Adrenal gland (tissue), 5 donors: ENCODE data around the gene PDE7B.

Source experiments
- POLR2A ChIP-seq, 2 donors: fragments of 450-650 bp; IDR thresholded peaks; one replicate each; pipeline ENCODE4 v1.6.1; 2017; ENCODE audit warnings: antibody characterized with exemption in 2 of 2, mild to moderate bottlenecking in 2 of 2, moderate library complexity in 1 of 2
- TF ChIP-seq, protein P1 (sequence below), 6 experiments: fragments of 450-650 bp in 4 of 6; fragments of 200-600 bp in 2 of 6; sonication (generic) in 1 of 6; IDR thresholded peaks; 1 replicate in 5 of 6; 2 replicates in 1 of 6; pipeline versions ENCODE4 v1.5.1 to v1.8.0; 2016 to 2021; ENCODE audit warnings: antibody characterized with exemption in 6 of 6, mild to moderate bottlenecking in 2 of 6, moderate library complexity in 1 of 6
- donor health status: DM: no; HTN: no; CAD: no.

DNA sequence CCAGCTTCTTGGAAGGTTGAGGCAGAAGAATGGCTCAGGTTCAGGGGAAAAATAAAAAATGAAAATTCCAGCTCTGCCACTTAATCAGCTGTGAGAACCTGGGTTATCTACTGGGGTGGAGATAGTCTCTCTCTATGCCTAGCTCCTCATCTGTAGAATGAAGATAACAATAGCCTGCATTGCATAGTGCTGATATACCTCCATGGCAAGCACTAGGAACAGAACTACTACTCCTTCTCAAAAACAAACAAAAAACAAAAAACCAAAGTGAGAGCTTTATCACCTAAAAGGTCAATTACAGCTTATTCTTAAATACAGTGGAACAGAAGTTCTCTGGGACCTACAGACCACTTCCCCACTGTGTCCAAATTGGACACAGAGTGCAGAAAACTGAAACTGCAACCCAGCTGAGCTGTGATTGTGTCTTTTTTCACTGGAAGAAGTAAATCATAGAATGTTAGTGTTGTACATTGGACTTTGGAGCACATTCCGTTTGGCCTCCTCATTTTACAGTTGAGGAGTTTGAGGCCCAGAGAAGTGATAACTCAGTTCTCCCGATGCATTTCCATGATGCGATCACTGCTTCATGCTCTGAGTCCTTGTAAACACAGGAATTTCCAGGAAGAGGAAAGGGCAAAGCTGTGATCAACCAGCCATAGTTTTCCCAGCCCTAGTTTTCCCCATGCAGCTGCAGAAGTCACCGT is 375.3 kb downstream of the PDE7B start:
- TF ChIP-seq, protein P1, sequence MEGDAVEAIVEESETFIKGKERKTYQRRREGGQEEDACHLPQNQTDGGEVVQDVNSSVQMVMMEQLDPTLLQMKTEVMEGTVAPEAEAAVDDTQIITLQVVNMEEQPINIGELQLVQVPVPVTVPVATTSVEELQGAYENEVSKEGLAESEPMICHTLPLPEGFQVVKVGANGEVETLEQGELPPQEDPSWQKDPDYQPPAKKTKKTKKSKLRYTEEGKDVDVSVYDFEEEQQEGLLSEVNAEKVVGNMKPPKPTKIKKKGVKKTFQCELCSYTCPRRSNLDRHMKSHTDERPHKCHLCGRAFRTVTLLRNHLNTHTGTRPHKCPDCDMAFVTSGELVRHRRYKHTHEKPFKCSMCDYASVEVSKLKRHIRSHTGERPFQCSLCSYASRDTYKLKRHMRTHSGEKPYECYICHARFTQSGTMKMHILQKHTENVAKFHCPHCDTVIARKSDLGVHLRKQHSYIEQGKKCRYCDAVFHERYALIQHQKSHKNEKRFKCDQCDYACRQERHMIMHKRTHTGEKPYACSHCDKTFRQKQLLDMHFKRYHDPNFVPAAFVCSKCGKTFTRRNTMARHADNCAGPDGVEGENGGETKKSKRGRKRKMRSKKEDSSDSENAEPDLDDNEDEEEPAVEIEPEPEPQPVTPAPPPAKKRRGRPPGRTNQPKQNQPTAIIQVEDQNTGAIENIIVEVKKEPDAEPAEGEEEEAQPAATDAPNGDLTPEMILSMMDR (IDR thresholded peaks at IDR 0.05), result no peak
- no peak for TF ChIP-seq POLR2A (IDR thresholded peaks at IDR 0.05)
